Measurements from ENCODE around the gene UBA1. TPM values are rescaled to one million over a fixed set of nuclear protein-coding genes. Genes with fewer than 3 reads are reported as not detected.
A peak's percentile ranks its signal among the peaks of the same experiment; 100 is the strongest.

Gene UBA1
- total RNA-seq, 2 experiments from 2014 or later: 243 to 246 TPM

- H3K36me3 Mint-ChIP-seq (ENCODE audit: low read depth): peaks cover 28% of the 10 kb centered on the region
- no peak for TF ChIP-seq CTCF (IDR thresholded peaks at IDR 0.05)
- ChIA-PET POLR2A (interaction anchor here (1.0 to 1.7 kb wide), 3 partner anchors 8 to 38 kb away, joined by 3 to 4 read pairs (median 4); no protein-coding TSS in a partner anchor), CTCF (no interaction called here)
- no peaks in the 10 kb centered on the region for H3K9me3 Mint-ChIP-seq
- DNase-seq (no peak), ATAC-seq (no peak)
- peaks cover 2% of the 10 kb centered on the region for H3K4me1 Mint-ChIP-seq (ENCODE audit: low read depth)
- H3K4me3 Mint-ChIP-seq: no peak overlapping the region
- intact Hi-C loops (cut with micrococcal nuclease): no loop called here
- no peaks in the 10 kb centered on the region for H3K27me3 Mint-ChIP-seq
- H3K27ac Mint-ChIP-seq: no peak overlapping the region
Observed at GRCh38 chrX:47208108-47208507, 14.5 kb downstream of the UBA1 start.

DNA sequence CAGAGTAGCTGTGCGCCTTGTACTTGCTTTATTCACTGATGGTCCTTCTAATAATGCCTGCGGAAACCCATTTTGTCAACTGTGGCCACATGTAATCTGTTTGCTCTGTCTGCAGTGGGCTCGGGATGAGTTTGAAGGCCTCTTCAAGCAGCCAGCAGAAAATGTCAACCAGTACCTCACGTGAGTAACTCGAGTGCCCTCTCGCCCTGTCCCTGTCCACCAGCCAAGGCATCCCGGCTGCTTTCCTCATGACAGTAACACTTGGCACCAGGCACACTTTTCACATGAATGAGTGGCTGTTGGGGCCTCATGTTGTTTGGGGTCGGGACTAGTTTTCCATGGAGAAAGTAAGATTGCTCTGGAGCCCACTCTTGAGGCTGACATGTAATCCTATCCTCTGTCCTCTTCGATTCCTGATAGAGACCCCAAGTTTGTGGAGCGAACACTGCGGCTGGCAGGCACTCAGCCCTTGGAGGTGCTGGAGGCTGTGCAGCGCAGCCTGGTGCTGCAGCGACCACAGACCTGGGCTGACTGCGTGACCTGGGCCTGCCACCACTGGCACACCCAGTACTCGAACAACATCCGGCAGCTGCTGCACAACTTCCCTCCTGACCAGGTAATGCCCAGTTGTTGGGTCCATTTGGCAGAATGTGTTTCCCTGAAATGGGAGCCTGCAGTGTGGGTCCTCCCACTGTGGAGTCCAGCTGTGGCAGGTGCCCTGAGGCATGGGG is 16.0 kb downstream of the UBA1 start:
- Mint-ChIP-seq H3K4me3 (no peak overlapping the region), H3K27me3 (no peaks in the 10 kb centered on the region)
- intact Hi-C loops (cut with micrococcal nuclease): no loop called here

DNA sequence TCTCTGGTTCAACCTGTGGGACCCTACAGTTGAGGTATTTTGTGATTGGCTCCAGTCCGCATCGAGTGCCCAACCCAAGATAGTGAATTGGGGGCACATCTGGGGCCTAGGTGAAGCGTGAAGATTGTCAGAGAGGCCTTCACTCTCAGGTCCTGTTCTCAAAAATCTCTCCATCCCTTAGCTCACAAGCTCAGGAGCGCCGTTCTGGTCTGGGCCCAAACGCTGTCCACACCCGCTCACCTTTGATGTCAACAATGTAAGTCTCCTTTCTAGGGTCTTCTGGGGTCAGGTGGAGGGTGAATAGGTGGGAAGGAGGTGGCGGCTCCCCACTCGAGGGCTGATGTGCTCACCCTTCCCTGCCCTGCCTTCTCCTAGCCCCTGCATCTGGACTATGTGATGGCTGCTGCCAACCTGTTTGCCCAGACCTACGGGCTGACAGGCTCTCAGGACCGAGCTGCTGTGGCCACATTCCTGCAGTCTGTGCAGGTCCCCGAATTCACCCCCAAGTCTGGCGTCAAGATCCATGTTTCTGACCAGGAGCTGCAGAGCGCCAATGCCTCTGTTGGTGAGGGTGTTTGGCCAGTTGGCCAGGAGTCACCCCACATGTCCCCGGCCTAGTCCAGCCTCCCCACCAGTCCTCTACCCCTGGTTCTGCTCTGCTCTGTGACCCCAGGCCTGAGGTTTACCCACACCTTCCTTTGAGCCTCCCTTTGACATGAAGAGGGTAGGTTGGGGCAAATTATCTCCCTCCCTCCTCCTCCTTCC is 17.2 kb downstream of the UBA1 start:
- H3K4me1 Mint-ChIP-seq (ENCODE audit: low read depth): peaks cover 3% of the 10 kb centered on the region
- H3K27ac Mint-ChIP-seq: no peak overlapping the region
- DNase-seq (no peak), ATAC-seq (no peak)
- no peaks in the 10 kb centered on the region for H3K27me3 Mint-ChIP-seq
- intact Hi-C loops (cut with micrococcal nuclease): no loop called here
- ChIA-PET POLR2A (no interaction called here), CTCF (no interaction called here)
- no peaks in the 10 kb centered on the region for H3K9me3 Mint-ChIP-seq
- no peak overlapping the region for H3K4me3 Mint-ChIP-seq
- H3K36me3 Mint-ChIP-seq (ENCODE audit: low read depth): peaks cover 37% of the 10 kb centered on the region
- TF ChIP-seq CTCF (IDR thresholded peaks at IDR 0.05): no peak

More for the DNA sequence above, 16.0 kb downstream of the UBA1 start:
- H3K36me3 Mint-ChIP-seq (ENCODE audit: low read depth): peaks cover 37% of the 10 kb centered on the region
- H3K9me3 Mint-ChIP-seq: no peaks in the 10 kb centered on the region
- H3K27ac Mint-ChIP-seq: no peak overlapping the region
- ATAC-seq: no peak
- DNase-seq: no peak
- TF ChIP-seq CTCF (IDR thresholded peaks at IDR 0.05): no peak
- peaks cover 2% of the 10 kb centered on the region for H3K4me1 Mint-ChIP-seq (ENCODE audit: low read depth)
- CTCF ChIA-PET: no interaction called here
- POLR2A ChIA-PET: no interaction called here

- H3K4me3 Mint-ChIP-seq: no peak overlapping the region
- DNase-seq: no peak
- H3K4me1 Mint-ChIP-seq (ENCODE audit: low read depth): peaks cover 18% of the 10 kb centered on the region
- ChIA-PET CTCF (no interaction called here), POLR2A (no interaction called here)
- intact Hi-C loops (cut with micrococcal nuclease): no loop called here
- peaks cover 40% of the 10 kb centered on the region for H3K36me3 Mint-ChIP-seq (ENCODE audit: low read depth)
- no peaks in the 10 kb centered on the region for H3K9me3 Mint-ChIP-seq
- H3K27ac Mint-ChIP-seq: peak overlapping the region; percentile 42
- no peaks in the 10 kb centered on the region for H3K27me3 Mint-ChIP-seq
- TF ChIP-seq CTCF (IDR thresholded peaks at IDR 0.05): no peak
- no peak for ATAC-seq
Observed at GRCh38 chrX:47212381-47213293, 19.0 kb downstream of the UBA1 start.
